HepG2 (cell line): Measurements from ENCODE around the gene PEAK3. TPM values are rescaled to one million over a fixed set of nuclear protein-coding genes. Genes with fewer than 3 reads are reported as not detected.

ENCODE experiments used
- ATAC-seq: fragments of 200-7000 bp; cut with Tn5 transposase; 3 replicates; pipeline ENCODE4 v1.9.1; 2020; ENCODE audit warnings: mild to moderate bottlenecking, moderate library complexity
- BruUV-seq: library from RNA; stranded (reverse); fragments of 400-500 nt; replicated peaks from 2 replicates; lab custom pipeline; 2021; lab: Mats Ljungman, UMichigan
- CTCF ChIA-PET: fragments of 300-600 bp; formaldehyde crosslinking; extraction: SDS; loops from one replicate; lab custom pipeline; 2021; ENCODE audit warnings: low total read pairs, inconsistent platforms, low intra/inter-chr PET ratio; lab: Yijun Ruan, JAX
- POLR2A ChIA-PET: fragments of 350-600 bp; sonication (Branson Sonifier 250); formaldehyde crosslinking; loops from one replicate; lab custom pipeline; 2020; ENCODE audit warnings: antibody characterized with exemption, inconsistent platforms; lab: Yijun Ruan, JAX
- DNase-seq: peaks from one replicate; pipeline ENCODE4 v3.0.0-alpha.2; 2015; ENCODE audit warnings: low spot score
- FAIRE-seq: peaks from 3 replicates; lab custom pipeline; 2011; peaks lifted over from hg19 to GRCh38; lab: Jason Lieb, UNC
- H2AFZ ChIP-seq: one replicate; pipeline ENCODE4 v1.6.1; 2011; ENCODE audit warnings: low read length, inconsistent platforms
- H3K27ac ChIP-seq: fragments of 300-600 bp; 3 replicates; pipeline ENCODE4 v1.8.0; 2011; ENCODE audit warnings: mixed run types, mild to moderate bottlenecking, mixed read lengths, low read length, inconsistent platforms; ENCODE audit not compliant: insufficient read depth; ENCODE audit errors: extremely low read length
- H3K27me3 ChIP-seq, 2 experiments: fragments of 200-600 bp in 1 of 2; 2 replicates in 1 of 2; 3 replicates in 1 of 2; pipeline versions ENCODE4 v1.6.0 to v1.8.0; 2011; ENCODE audit warnings: low read length in 2 of 2, mild to moderate bottlenecking in 2 of 2, moderate library complexity in 2 of 2, inconsistent platforms in 1 of 2; ENCODE audit not compliant: insufficient read depth in 2 of 2, control insufficient read depth in 1 of 2
- H3K36me3 ChIP-seq, 2 experiments: fragments of 200-600 bp in 1 of 2; replicated peaks in 1 of 2; 2 replicates in 1 of 2; 3 replicates in 1 of 2; pipeline versions ENCODE4 v1.5.1 to v1.8.0; 2011; ENCODE audit warnings: low read length in 2 of 2, inconsistent platforms in 1 of 2; ENCODE audit not compliant: insufficient read depth in 2 of 2, control insufficient read depth in 1 of 2
- H3K4me1 ChIP-seq: 2 replicates; pipeline ENCODE4 v1.5.1; 2012; ENCODE audit warnings: low read length, inconsistent platforms; ENCODE audit not compliant: insufficient read depth
- H3K4me2 ChIP-seq: 2 replicates; pipeline ENCODE4 v1.6.0; 2011; ENCODE audit warnings: low read depth, low read length, inconsistent platforms
- H3K4me3 ChIP-seq, 3 experiments: fragments of 200-600 bp in 1 of 3; sonication (generic), shearing (Covaris generic) in 1 of 3; replicated peaks in 1 of 3; 2 replicates each; pipeline ENCODE4 v1.5.1; 2011 to 2016; ENCODE audit warnings: low read length in 3 of 3, inconsistent platforms in 2 of 3, low read depth in 2 of 3, mild to moderate bottlenecking in 2 of 3, control low read depth in 1 of 3, mixed read lengths in 1 of 3; ENCODE audit not compliant: insufficient read depth in 1 of 3
- H3K79me2 ChIP-seq: one replicate; pipeline ENCODE4 v1.6.1; 2011; ENCODE audit warnings: low read length, inconsistent platforms; ENCODE audit not compliant: insufficient read depth
- H3K9ac ChIP-seq: 2 replicates; pipeline ENCODE4 v1.6.0; 2011; ENCODE audit warnings: mild to moderate bottlenecking, low read depth, low read length, inconsistent platforms; ENCODE audit not compliant: insufficient read depth
- H3K9me3 ChIP-seq: 2 replicates; pipeline ENCODE4 v1.5.1; 2012; ENCODE audit warnings: mild to moderate bottlenecking, low read length
- H4K20me1 ChIP-seq: 2 replicates; pipeline ENCODE4 v1.6.0; 2011; ENCODE audit warnings: inconsistent platforms, mild to moderate bottlenecking, low read length, moderate library complexity; ENCODE audit not compliant: insufficient read depth
- ARID5B ChIP-seq: IDR thresholded peaks from 2 replicates; pipeline ENCODE4 v1.4.0; 2020; ENCODE audit warnings: mild to moderate bottlenecking, missing genetic modification reagents
- ARNTL ChIP-seq: sonication (generic); formaldehyde crosslinking; IDR thresholded peaks from 2 replicates; pipeline ENCODE4 v1.4.0; 2020; ENCODE audit warnings: mild to moderate bottlenecking, missing genetic modification reagents
- CENPT ChIP-seq: sonication (generic); formaldehyde crosslinking; IDR thresholded peaks from 2 replicates; pipeline ENCODE4 v1.8.0; 2022; ENCODE audit warnings: low read depth, mild to moderate bottlenecking, moderate library complexity, missing genetic modification reagents
- FOXC1 ChIP-seq: sonication (generic); formaldehyde crosslinking; IDR thresholded peaks from 2 replicates; pipeline ENCODE4 v1.8.0; 2022; ENCODE audit warnings: mild to moderate bottlenecking, missing genetic modification reagents, borderline replicate concordance
- JUNB ChIP-seq: sonication (generic); formaldehyde crosslinking; IDR thresholded peaks from 2 replicates; pipeline ENCODE4 v1.8.0; 2022; ENCODE audit warnings: missing genetic modification reagents, mild to moderate bottlenecking, borderline replicate concordance
- MTF1 ChIP-seq: sonication (generic); formaldehyde crosslinking; IDR thresholded peaks from 2 replicates; pipeline ENCODE4 v1.5.0; 2020; ENCODE audit warnings: missing genetic modification reagents
- PHF8 ChIP-seq: sonication (generic); formaldehyde crosslinking; IDR thresholded peaks from 2 replicates; pipeline ENCODE4 v1.5.0; 2020; ENCODE audit warnings: missing genetic modification reagents
- TGIF2 ChIP-seq: IDR thresholded peaks from 2 replicates; pipeline ENCODE4 v1.6.1; 2016; ENCODE audit warnings: control low read depth, missing compliant biosample characterization
- ZMYM3 ChIP-seq: sonication (generic); formaldehyde crosslinking; IDR thresholded peaks from 2 replicates; pipeline ENCODE4 v1.5.1; 2020; ENCODE audit warnings: mild to moderate bottlenecking, missing genetic modification reagents
- ZNF431 ChIP-seq: sonication (generic); formaldehyde crosslinking; IDR thresholded peaks from 2 replicates; pipeline ENCODE4 v1.9.0; 2022; ENCODE audit warnings: missing genetic modification reagents, low read depth, mild to moderate bottlenecking, borderline replicate concordance
- ZNF569 ChIP-seq: sonication (generic); formaldehyde crosslinking; IDR thresholded peaks from 2 replicates; pipeline ENCODE4 v1.5.0; 2020; ENCODE audit warnings: mild to moderate bottlenecking, missing genetic modification reagents, moderate library complexity, borderline replicate concordance
- ZNF629 ChIP-seq: sonication (generic); formaldehyde crosslinking; conservative IDR thresholded peaks from 2 replicates; pipeline ENCODE4 v1.5.0; 2020; ENCODE audit warnings: missing genetic modification reagents
- WGBS: methylation state at CpG from one replicate; pipeline ENCODE4 v1.1.6; 2017; ENCODE audit warnings: low lambda C conversion rate; 5-methylcytosine and 5-hydroxymethylcytosine counted together
- in situ Hi-C: cut with HindIII; loops from 2 replicates; pipeline ENCODE4 v1.10.0; 2017; ENCODE audit warnings: low pct_unique_long_range_greater_than_20kb; ENCODE audit not compliant: extremely low pct_ligation_motif_present
- intact Hi-C: fragments of 100-400 bp; cut with micrococcal nuclease; formaldehyde crosslinking; loops from one replicate; pipeline ENCODE4 v1.10.0; 2022; ENCODE audit not compliant: unreplicated experiment
- polyA plus RNA-seq, 8 experiments: library from polyadenylated mRNA; depleted of rRNA in 3 of 8; stranded (reverse) in 7 of 8; unstranded in 1 of 8; fragments of >200 nt; fragmentation: Illumina TruSeq in 4 of 8; extraction: Trizol in 4 of 8; gene quantifications; 2 replicates each; pipeline versions ENCODE4 v1.2.1 to v1.2.3, GENCODE V29; 2011 to 2016; ENCODE audit warnings: low read depth in 4 of 8, missing spikeins in 1 of 8, mixed read lengths in 1 of 8; ENCODE audit not compliant: insufficient read depth in 1 of 8
- total RNA-seq, 5 experiments: library from RNA; depleted of rRNA; stranded (reverse); fragments of >200 nt; fragmentation: Illumina TruSeq; extraction: Trizol; gene quantifications; 2 replicates each; pipeline ENCODE4 v1.2.3, GENCODE V29; 2016; ENCODE audit warnings: low read depth in 1 of 5
- TF ChIP-seq, protein P1 (sequence below): sonication (generic); formaldehyde crosslinking; IDR thresholded peaks from 2 replicates; pipeline ENCODE4 v1.4.0; 2020; ENCODE audit warnings: mild to moderate bottlenecking, missing genetic modification reagents, borderline replicate concordance
- TF ChIP-seq, protein P2 (sequence below): sonication (generic); formaldehyde crosslinking; IDR thresholded peaks from 2 replicates; pipeline ENCODE4 v1.5.0; 2020; ENCODE audit warnings: mild to moderate bottlenecking, missing genetic modification reagents, borderline replicate concordance

PEAK3 gene
- total and polyA plus RNA-seq, 2 of the 13 experiments (the other 11 are each of a cell fraction or from before 2014, with no cell fraction given), result not detected

DNA sequence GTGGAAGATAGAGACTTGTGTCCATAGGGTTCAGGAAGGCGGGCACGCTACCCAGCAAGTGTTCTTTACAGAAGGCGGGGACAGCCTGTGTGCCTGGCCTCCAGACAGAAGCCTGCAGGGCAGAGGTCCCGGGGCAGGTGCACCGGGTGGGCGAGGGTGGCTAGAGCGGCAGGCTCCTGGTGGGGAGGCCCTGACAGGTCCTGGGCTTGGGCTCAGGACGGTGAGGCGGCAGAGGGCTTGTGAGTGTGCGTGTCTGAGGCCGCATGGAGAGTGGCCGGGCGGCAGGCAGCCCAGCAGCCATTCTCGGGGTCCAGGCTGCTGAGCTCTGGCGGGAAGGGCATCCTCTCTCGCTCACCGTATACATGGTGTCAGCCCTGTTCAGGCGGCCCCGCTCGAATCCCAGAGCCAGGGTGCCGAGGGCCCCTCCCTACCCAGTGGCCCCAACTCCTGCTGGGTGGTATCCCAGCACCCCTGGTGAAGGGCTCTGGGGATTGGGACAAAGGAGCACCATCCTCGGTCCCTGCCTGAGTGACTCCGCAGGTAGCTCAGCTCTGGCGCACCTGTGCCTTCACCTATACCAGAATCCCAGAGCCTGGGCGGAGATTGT lies 35.9 kb downstream of the PEAK3 start:
- WGBS, result 91% methylated on average over 14 of the region's 25 CpGs
- H2AFZ ChIP-seq, result no peak overlapping the region
- H3K4me1 ChIP-seq, result peaks cover 31% of the 10 kb centered on the region
- ChIA-PET CTCF (no interaction called here), POLR2A (interaction anchor here (1.0 kb wide), 1 partner anchor 17 kb away, joined by 3 read pairs; no protein-coding TSS in a partner anchor)
- peaks cover 21% of the 10 kb centered on the region for H4K20me1 ChIP-seq
- BruUV-seq, result no TSS peak
- peaks cover 27% of the 10 kb centered on the region for H3K79me2 ChIP-seq
- in situ Hi-C loops (no loop called here), intact Hi-C loops (no loop called here)
- no peak overlapping the region for H3K4me2 ChIP-seq
- DNase-seq (no peak), FAIRE-seq (no peak), ATAC-seq (no peak)
- H3K4me3 ChIP-seq, result no peak overlapping the region
- no peaks in the 10 kb centered on the region for H3K27me3 ChIP-seq
- no peaks in the 10 kb centered on the region for H3K9me3 ChIP-seq
- peaks cover 25 to 50% of the 10 kb centered on the region in 2 experiments; a peak in 4 of 5 replicates for H3K36me3 ChIP-seq
- H3K27ac ChIP-seq, result no peak overlapping the region
- H3K9ac ChIP-seq, result no peak overlapping the region
- TF ChIP-seq MTF1 (CRISPR knock-in tag), result no peak
- TF ChIP-seq, protein P1, sequence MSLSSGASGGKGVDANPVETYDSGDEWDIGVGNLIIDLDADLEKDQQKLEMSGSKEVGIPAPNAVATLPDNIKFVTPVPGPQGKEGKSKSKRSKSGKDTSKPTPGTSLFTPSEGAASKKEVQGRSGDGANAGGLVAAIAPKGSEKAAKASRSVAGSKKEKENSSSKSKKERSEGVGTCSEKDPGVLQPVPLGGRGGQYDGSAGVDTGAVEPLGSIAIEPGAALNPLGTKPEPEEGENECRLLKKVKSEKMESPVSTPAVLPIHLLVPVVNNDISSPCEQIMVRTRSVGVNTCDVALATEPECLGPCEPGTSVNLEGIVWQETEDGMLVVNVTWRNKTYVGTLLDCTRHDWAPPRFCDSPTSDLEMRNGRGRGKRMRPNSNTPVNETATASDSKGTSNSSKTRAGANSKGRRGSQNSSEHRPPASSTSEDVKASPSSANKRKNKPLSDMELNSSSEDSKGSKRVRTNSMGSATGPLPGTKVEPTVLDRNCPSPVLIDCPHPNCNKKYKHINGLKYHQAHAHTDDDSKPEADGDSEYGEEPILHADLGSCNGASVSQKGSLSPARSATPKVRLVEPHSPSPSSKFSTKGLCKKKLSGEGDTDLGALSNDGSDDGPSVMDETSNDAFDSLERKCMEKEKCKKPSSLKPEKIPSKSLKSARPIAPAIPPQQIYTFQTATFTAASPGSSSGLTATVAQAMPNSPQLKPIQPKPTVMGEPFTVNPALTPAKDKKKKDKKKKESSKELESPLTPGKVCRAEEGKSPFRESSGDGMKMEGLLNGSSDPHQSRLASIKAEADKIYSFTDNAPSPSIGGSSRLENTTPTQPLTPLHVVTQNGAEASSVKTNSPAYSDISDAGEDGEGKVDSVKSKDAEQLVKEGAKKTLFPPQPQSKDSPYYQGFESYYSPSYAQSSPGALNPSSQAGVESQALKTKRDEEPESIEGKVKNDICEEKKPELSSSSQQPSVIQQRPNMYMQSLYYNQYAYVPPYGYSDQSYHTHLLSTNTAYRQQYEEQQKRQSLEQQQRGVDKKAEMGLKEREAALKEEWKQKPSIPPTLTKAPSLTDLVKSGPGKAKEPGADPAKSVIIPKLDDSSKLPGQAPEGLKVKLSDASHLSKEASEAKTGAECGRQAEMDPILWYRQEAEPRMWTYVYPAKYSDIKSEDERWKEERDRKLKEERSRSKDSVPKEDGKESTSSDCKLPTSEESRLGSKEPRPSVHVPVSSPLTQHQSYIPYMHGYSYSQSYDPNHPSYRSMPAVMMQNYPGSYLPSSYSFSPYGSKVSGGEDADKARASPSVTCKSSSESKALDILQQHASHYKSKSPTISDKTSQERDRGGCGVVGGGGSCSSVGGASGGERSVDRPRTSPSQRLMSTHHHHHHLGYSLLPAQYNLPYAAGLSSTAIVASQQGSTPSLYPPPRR (CRISPR knock-in tag), result no peak
- TF ChIP-seq, protein P2, sequence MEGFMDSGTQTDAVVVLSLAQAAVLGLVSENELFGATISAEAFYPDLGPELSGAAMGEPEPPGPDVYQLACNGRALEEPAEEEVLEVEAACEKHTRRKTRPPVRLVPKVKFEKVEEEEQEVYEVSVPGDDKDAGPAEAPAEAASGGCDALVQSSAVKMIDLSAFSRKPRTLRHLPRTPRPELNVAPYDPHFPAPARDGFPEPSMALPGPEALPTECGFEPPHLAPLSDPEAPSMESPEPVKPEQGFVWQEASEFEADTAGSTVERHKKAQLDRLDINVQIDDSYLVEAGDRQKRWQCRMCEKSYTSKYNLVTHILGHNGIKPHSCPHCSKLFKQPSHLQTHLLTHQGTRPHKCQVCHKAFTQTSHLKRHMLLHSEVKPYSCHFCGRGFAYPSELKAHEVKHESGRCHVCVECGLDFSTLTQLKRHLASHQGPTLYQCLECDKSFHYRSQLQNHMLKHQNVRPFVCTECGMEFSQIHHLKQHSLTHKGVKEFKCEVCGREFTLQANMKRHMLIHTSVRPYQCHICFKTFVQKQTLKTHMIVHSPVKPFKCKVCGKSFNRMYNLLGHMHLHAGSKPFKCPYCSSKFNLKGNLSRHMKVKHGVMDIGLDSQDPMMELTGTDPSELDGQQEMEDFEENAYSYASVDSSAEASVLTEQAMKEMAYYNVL (CRISPR knock-in tag), result no peak
- no peak for TF ChIP-seq ZNF431 (CRISPR knock-in tag)
- TF ChIP-seq ZMYM3 (CRISPR knock-in tag), result no peak
- no peak for TF ChIP-seq ZNF569 (CRISPR knock-in tag)
- TF ChIP-seq TGIF2 (CRISPR knock-in tag), result no peak
- TF ChIP-seq ARNTL, result no peak
- no peak for TF ChIP-seq PHF8 (CRISPR knock-in tag)
- TF ChIP-seq FOXC1, result no peak
- TF ChIP-seq ARID5B, result no peak
- no peak for TF ChIP-seq ZNF629
- TF ChIP-seq JUNB, result no peak
- no peak for TF ChIP-seq CENPT
